ENCODE results near the gene C13orf46.

- no peak for TF ChIP-seq POLR2A (IDR thresholded peaks at IDR 0.05)
- TF ChIP-seq, protein P1, sequence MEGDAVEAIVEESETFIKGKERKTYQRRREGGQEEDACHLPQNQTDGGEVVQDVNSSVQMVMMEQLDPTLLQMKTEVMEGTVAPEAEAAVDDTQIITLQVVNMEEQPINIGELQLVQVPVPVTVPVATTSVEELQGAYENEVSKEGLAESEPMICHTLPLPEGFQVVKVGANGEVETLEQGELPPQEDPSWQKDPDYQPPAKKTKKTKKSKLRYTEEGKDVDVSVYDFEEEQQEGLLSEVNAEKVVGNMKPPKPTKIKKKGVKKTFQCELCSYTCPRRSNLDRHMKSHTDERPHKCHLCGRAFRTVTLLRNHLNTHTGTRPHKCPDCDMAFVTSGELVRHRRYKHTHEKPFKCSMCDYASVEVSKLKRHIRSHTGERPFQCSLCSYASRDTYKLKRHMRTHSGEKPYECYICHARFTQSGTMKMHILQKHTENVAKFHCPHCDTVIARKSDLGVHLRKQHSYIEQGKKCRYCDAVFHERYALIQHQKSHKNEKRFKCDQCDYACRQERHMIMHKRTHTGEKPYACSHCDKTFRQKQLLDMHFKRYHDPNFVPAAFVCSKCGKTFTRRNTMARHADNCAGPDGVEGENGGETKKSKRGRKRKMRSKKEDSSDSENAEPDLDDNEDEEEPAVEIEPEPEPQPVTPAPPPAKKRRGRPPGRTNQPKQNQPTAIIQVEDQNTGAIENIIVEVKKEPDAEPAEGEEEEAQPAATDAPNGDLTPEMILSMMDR (IDR thresholded peaks at IDR 0.05 in 8 of 11, conservative IDR thresholded peaks at IDR 0.05 in 3 of 11): no peak
- no peak for TF ChIP-seq POLR2AphosphoS5 (IDR thresholded peaks at IDR 0.05)
Observed at GRCh38 chr13:113959198-113959597, 14.7 kb downstream of the C13orf46 start.
